ENCODE results near the gene PML.
"Not testable (repeated sequence)": the region's sequence is repeated elsewhere in the genome, so short reads cannot be mapped to it uniquely, and the experiment has no call there.

PML gene

GRCh38 chr15:73957785-73958184 is 36.7 kb upstream of the PML start:
- no peak for DNase-seq (ENCODE audit: low read depth)

GRCh38 chr15:73959012-73959581 is 35.4 kb upstream of the PML start:
- no peak for DNase-seq (ENCODE audit: low read depth)

- no peak for DNase-seq (ENCODE audit: low read depth)
Measured at GRCh38 chr15:73959801-73960200, 34.7 kb upstream of the PML start.

- DNase-seq (ENCODE audit: low read depth), result not testable (repeated sequence)
Measured at GRCh38 chr15:73960472-73961070, 33.9 kb upstream of the PML start.

GRCh38 chr15:73962433-73962832 is 32.1 kb upstream of the PML start:
- no peak for DNase-seq (ENCODE audit: low read depth)

GRCh38 chr15:73964736-73965093 is 29.8 kb upstream of the PML start:
- peak; percentile 77 for DNase-seq (ENCODE audit: low read depth)

GRCh38 chr15:73965094-73965757 is 29.3 kb upstream of the PML start:
- no peak for DNase-seq (ENCODE audit: low read depth)

GRCh38 chr15:73965758-73966113 is 28.8 kb upstream of the PML start:
- no peak for DNase-seq (ENCODE audit: low read depth)

- DNase-seq (ENCODE audit: low read depth), result no peak
Measured at GRCh38 chr15:73968461-73968860, 26.1 kb upstream of the PML start.

- no peak for DNase-seq (ENCODE audit: low read depth)
Measured at GRCh38 chr15:73969151-73969759, 25.3 kb upstream of the PML start.

- DNase-seq (ENCODE audit: low read depth), result peak; percentile 67
Measured at GRCh38 chr15:73972984-73973682, 21.4 kb upstream of the PML start.

GRCh38 chr15:73973683-73974200 is 20.8 kb upstream of the PML start:
- DNase-seq (ENCODE audit: low read depth), result not testable (repeated sequence)

GRCh38 chr15:73975440-73976125 is 18.9 kb upstream of the PML start:
- not testable (repeated sequence) for DNase-seq (ENCODE audit: low read depth)

GRCh38 chr15:73978896-73979295 is 15.6 kb upstream of the PML start:
- no peak for DNase-seq (ENCODE audit: low read depth)

GRCh38 chr15:73979636-73980035 is 14.9 kb upstream of the PML start:
- DNase-seq (ENCODE audit: low read depth), result no peak

GRCh38 chr15:73981761-73982221 is 12.7 kb upstream of the PML start:
- DNase-seq (ENCODE audit: low read depth), result no peak

- DNase-seq (ENCODE audit: low read depth), result no peak
Measured at GRCh38 chr15:73982222-73982962, 12.1 kb upstream of the PML start.

GRCh38 chr15:73983211-73983727 is 11.2 kb upstream of the PML start:
- DNase-seq (ENCODE audit: low read depth), result no peak

GRCh38 chr15:73983773-73984172 is 10.7 kb upstream of the PML start:
- DNase-seq (ENCODE audit: low read depth), result no peak

- DNase-seq (ENCODE audit: low read depth), result no peak
Measured at GRCh38 chr15:73984208-73984979, 10.1 kb upstream of the PML start.

Data from T follicular helper cell (primary cell).